ENCODE results near the gene SLC4A5.

- TF ChIP-seq RAD21 (IDR thresholded peaks at IDR 0.05; ENCODE audit: low read depth) (no peak), YY1 (IDR thresholded peaks at IDR 0.05; ENCODE audit: low read depth) (no peak), TCF12 (IDR thresholded peaks at IDR 0.05; ENCODE audit: low read depth) (no peak), TAF1 (IDR thresholded peaks at IDR 0.05; ENCODE audit: low read depth) (no peak), CEBPB (IDR thresholded peaks at IDR 0.05) (no peak), EP300 (IDR thresholded peaks at IDR 0.05; ENCODE audit: borderline replicate concordance) (no peak), MAX (IDR thresholded peaks at IDR 0.05) (no peak), TEAD4 (IDR thresholded peaks at IDR 0.05) (no peak), EGR1 (IDR thresholded peaks at IDR 0.05) (no peak), USF1 (IDR thresholded peaks at IDR 0.05) (no peak), FOXM1 (IDR thresholded peaks at IDR 0.05; ENCODE audit: borderline replicate concordance, low read depth) (no peak), NFIC (IDR thresholded peaks at IDR 0.05) (no peak)
Observed at GRCh38 chr2:74314107-74314506, 29.1 kb downstream of the SLC4A5 start.
